Right lobe of liver (tissue), 6 donors: ENCODE measurements around the gene CYP39A1. TPM values are rescaled to one million over a fixed set of nuclear protein-coding genes. Genes with fewer than 3 reads are reported as not detected.

Experiments used
- ATAC-seq, 4 donors: fragments of 200-7000 bp; cut with Tn5 transposase; one replicate each; pipeline ENCODE4 v1.9.1; 2020; ENCODE audit warnings: mild to moderate bottlenecking in 4 of 4, moderate library complexity in 4 of 4
- DNase-seq, 3 donors: peaks; one replicate each; pipeline ENCODE4 v3.0.0-alpha.2; 2020
- H3K27ac ChIP-seq, 3 donors: fragments of 200-600 bp; one replicate each; pipeline ENCODE4 v1.8.0; 2022
- H3K27me3 ChIP-seq, 2 donors: fragments of 200-600 bp; one replicate each; pipeline ENCODE4 v1.8.0; 2022
- H3K36me3 ChIP-seq, 4 donors: fragments of 200-600 bp; sonication (generic) in 1 of 4; one replicate each; pipeline versions ENCODE4 v1.5.1 to v1.8.0; 2017 to 2022; ENCODE audit warnings: control low read depth in 1 of 4
- H3K4me1 ChIP-seq, 4 donors: fragments of 200-600 bp; sonication (generic) in 1 of 4; one replicate each; pipeline versions ENCODE4 v1.5.1 to v1.8.0; 2017 to 2022; ENCODE audit warnings: control low read depth in 1 of 4
- H3K4me3 ChIP-seq, 3 donors: fragments of 200-600 bp; one replicate each; pipeline ENCODE4 v1.8.0; 2022
- H3K9me3 ChIP-seq, 4 donors: fragments of 200-600 bp; sonication (generic) in 1 of 4; one replicate each; pipeline versions ENCODE4 v1.5.1 to v1.8.0; 2017 to 2022; ENCODE audit warnings: control low read depth in 1 of 4
- POLR2A ChIP-seq: fragments of 450-650 bp; IDR thresholded peaks from one replicate; pipeline ENCODE4 v1.6.1; 2017; ENCODE audit warnings: antibody characterized with exemption, mild to moderate bottlenecking
- WGBS: methylation state at CpG from one replicate; pipeline ENCODE4 v1.1.6; 2018; ENCODE audit warnings: low coverage, low lambda C conversion rate; ENCODE audit not compliant: insufficient coverage; ENCODE audit errors: missing lambda C conversion rate; 5-methylcytosine and 5-hydroxymethylcytosine counted together
- intact Hi-C, 2 donors: fragments of 100-400 bp; cut with DNase I; formaldehyde crosslinking; loops; one replicate each; pipeline versions ENCODE4 v1.11.2 to v1.14.1; 2022
- total RNA-seq, 6 experiments: library from RNA; depleted of rRNA in 2 of 6; stranded (reverse); fragments of >200 nt in 2 of 6; fragmentation: NEBNext Ultra II Directional in 3 of 6; extraction: Animal tissue kit (Norgen Biotek cat#: 25700) in 3 of 6; gene quantifications; one replicate each; pipeline versions ENCODE4 v1.1.0 to v1.2.4, GENCODE V29; 2016 to 2023
- TF ChIP-seq, protein P1 (sequence below), 4 donors: fragments of 200-600 bp in 3 of 4; fragments of 450-650 bp in 1 of 4; IDR thresholded peaks; one replicate each; pipeline versions ENCODE4 v1.5.1 to v1.8.0; 2016 to 2022; ENCODE audit warnings: antibody characterized with exemption in 4 of 4, mild to moderate bottlenecking in 2 of 4
- donor health status: DM: no; HTN: yes; CAD: no.
- donor health status: DM: no; HTN: no; CAD: no.
- donor health status: DM: no; HTN: no; CAD: no.
- donor health status: DM: no; HTN: yes; CAD: no.
- donor health status: DM: no; HTN: yes; CAD: no.

The CYP39A1 gene
- total RNA-seq, 6 experiments from 2014 or later: 21.2 to 59.7 (median 37.2) TPM

DNA sequence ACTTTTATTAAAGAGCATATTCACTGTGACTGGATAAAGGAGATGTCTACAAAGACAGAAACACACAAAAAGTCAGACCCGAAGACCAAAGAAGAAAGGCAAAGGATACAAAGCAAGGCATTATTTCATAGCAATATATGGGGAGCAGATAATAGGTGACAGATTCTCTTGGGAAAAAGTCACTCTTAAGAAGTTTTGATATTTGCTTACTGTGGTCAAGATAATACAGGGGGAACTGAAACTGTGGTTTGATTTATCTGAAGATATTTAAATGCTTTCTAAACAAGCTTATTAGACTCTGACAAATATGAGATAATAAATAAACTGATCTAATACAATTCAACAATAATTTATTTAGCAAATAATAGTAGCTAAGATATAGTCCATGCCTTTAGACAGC, 14.7 kb downstream of the CYP39A1 start:
- H3K27me3 ChIP-seq: no peaks in the 10 kb centered on the region
- H3K27ac ChIP-seq: no peak overlapping the region
- 80% methylated on average over 1 of the region's 1 CpG for WGBS
- DNase-seq (no peak), ATAC-seq (no peak)
- TF ChIP-seq, protein P1, sequence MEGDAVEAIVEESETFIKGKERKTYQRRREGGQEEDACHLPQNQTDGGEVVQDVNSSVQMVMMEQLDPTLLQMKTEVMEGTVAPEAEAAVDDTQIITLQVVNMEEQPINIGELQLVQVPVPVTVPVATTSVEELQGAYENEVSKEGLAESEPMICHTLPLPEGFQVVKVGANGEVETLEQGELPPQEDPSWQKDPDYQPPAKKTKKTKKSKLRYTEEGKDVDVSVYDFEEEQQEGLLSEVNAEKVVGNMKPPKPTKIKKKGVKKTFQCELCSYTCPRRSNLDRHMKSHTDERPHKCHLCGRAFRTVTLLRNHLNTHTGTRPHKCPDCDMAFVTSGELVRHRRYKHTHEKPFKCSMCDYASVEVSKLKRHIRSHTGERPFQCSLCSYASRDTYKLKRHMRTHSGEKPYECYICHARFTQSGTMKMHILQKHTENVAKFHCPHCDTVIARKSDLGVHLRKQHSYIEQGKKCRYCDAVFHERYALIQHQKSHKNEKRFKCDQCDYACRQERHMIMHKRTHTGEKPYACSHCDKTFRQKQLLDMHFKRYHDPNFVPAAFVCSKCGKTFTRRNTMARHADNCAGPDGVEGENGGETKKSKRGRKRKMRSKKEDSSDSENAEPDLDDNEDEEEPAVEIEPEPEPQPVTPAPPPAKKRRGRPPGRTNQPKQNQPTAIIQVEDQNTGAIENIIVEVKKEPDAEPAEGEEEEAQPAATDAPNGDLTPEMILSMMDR (IDR thresholded peaks at IDR 0.05): no peak
- TF ChIP-seq POLR2A: no peak
- no peaks in the 10 kb centered on the region for H3K9me3 ChIP-seq
- no peaks in the 10 kb centered on the region for H3K4me1 ChIP-seq
- intact Hi-C loops: no loop called here
- no peak overlapping the region for H3K4me3 ChIP-seq
- H3K36me3 ChIP-seq: no peaks in the 10 kb centered on the region

DNA sequence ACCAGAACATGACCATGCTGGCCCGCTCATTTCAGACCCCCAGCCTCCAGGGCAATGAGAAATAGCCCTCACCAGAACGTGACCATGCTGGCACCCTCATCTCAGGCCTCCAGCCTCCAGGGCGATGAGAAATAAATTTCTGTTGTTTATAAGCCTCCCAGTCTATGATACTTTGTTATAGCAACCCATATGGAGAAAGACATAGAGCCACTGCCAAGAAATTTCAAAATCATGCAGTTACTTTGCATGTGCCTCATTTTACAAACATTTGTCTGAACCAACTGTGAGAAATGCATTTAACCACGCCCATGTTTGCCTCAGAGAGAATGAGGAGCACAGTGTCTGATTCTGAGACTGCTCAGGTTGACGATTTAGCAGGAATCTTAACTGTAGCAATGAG, 15.5 kb downstream of the CYP39A1 start:
- WGBS: 68% methylated on average over 5 of the region's 5 CpGs
- DNase-seq (no peak), ATAC-seq (no peak)
- no peak overlapping the region for H3K4me3 ChIP-seq
- no peaks in the 10 kb centered on the region for H3K36me3 ChIP-seq
- H3K27ac ChIP-seq: no peak overlapping the region
- intact Hi-C loops: no loop called here
- H3K9me3 ChIP-seq: no peaks in the 10 kb centered on the region
- H3K4me1 ChIP-seq: peaks cover 0 to 5% (median 0%) of the 10 kb centered on the region in 4 donors
- TF ChIP-seq, protein P1 (IDR thresholded peaks at IDR 0.05): no peak
- no peak for TF ChIP-seq POLR2A
- H3K27me3 ChIP-seq: no peaks in the 10 kb centered on the region

DNA sequence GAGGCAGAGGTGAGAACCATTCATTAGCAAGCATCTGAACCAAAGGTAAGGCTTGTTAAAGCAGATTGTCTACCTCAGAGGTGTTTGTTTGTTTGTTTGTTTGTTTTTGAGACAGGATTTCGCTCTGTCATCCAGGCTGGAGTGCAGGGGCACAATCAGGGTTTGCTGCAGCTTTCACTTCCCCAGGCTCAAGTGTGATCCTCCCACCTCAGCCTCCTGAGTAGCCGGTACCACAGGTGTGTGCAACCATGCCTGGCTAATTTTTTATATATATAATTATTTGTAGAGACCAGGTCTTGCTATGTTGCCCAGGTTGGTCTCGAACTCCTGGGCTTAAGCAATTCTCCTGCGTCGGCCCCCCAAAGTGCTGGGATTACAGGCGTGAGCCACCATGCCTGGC, 17.2 kb downstream of the CYP39A1 start:
- no peaks in the 10 kb centered on the region for H3K36me3 ChIP-seq
- no peak overlapping the region for H3K27ac ChIP-seq
- peaks cover 0 to 5% (median 0%) of the 10 kb centered on the region in 4 donors for H3K4me1 ChIP-seq
- no peak for ATAC-seq
- no peaks in the 10 kb centered on the region for H3K9me3 ChIP-seq
- WGBS: 89% methylated on average over 4 of the region's 6 CpGs
- H3K4me3 ChIP-seq: no peak overlapping the region
- intact Hi-C loops: no loop called here
- TF ChIP-seq POLR2A: no peak
- TF ChIP-seq, protein P1 (IDR thresholded peaks at IDR 0.05): no peak
- DNase-seq: no peak
- no peaks in the 10 kb centered on the region for H3K27me3 ChIP-seq

DNA sequence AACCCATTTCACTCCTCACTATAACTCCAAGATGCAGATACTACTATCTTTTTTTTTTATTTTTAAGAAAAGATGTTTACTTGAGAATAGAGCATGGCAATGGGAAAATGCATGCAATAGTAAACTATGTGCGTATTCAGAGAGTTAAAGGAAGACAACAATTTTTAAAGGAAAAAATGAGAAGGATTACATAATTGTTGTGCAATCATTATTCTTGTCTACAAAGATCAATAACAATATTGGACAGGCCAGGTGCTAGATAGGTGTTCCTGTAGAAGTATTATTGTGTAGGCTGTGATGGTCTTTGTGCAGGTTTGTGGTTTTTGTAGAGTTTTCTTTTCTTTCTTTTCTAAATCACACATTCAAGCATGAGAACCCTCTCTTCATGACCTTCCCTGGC, 20.6 kb downstream of the CYP39A1 start:
- intact Hi-C loops: no loop called here
- ATAC-seq (no peak), DNase-seq (no peak)
- TF ChIP-seq POLR2A: no peak
- TF ChIP-seq, protein P1 (IDR thresholded peaks at IDR 0.05): no peak
- H3K27ac ChIP-seq: no peak overlapping the region
- H3K4me1 ChIP-seq: peaks cover 0 to 5% (median 0%) of the 10 kb centered on the region in 4 donors
- H3K4me3 ChIP-seq: no peak overlapping the region
- H3K9me3 ChIP-seq: no peaks in the 10 kb centered on the region
- H3K36me3 ChIP-seq: no peaks in the 10 kb centered on the region
- no peaks in the 10 kb centered on the region for H3K27me3 ChIP-seq
- WGBS: 79% methylated on average over 1 of the region's 1 CpG

DNA sequence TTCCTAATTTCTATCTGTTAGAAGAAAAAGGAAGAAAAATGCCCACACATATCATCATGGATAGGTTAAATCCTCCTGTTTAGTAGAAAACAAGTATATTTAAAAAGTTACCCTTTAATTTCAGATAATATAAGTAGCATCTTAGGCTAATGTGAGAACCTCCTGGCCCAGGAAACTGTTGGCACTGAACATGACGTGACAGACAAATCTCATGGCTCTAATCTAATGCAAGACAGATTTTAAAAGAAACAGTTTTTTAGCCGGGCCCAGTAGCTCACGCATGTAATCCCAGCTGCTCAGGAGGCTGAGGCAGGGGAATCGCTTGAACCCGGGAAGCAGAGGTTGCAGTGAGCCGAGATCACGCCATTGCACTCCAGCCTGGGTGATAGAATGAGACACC, 22.9 kb downstream of the CYP39A1 start:
- no peak overlapping the region for H3K27ac ChIP-seq
- H3K4me3 ChIP-seq: no peak overlapping the region
- DNase-seq (no peak), ATAC-seq (no peak)
- intact Hi-C loops: loop anchor here (10.0 kb wide), 1 partner anchor 215 kb away; no protein-coding TSS in a partner anchor
- H3K36me3 ChIP-seq: no peaks in the 10 kb centered on the region
- H3K27me3 ChIP-seq: no peaks in the 10 kb centered on the region
- TF ChIP-seq POLR2A: no peak
- TF ChIP-seq, protein P1 (IDR thresholded peaks at IDR 0.05): no peak
- WGBS: 92% methylated on average over 7 of the region's 7 CpGs
- no peaks in the 10 kb centered on the region for H3K9me3 ChIP-seq
- H3K4me1 ChIP-seq: peaks cover 0 to 5% (median 0%) of the 10 kb centered on the region in 4 donors
